GM12865 (cell line): ENCODE measurements around the gene TMEM200C.

Experiments
- DNase-seq: peaks from one replicate; pipeline ENCODE4 v3.0.0; 2010; ENCODE audit warnings: low read depth
- H3K4me3 ChIP-seq: 2 replicates; pipeline ENCODE4 v1.5.1; 2011; ENCODE audit warnings: mild to moderate bottlenecking, low read depth, low read length, control low read depth
- CTCF ChIP-seq: IDR thresholded peaks from 2 replicates; pipeline ENCODE4 v1.5.1; 2011; ENCODE audit warnings: low read length, control low read depth, low read depth, inconsistent platforms; ENCODE audit not compliant: insufficient read depth; ENCODE audit errors: missing control alignments

The TMEM200C gene

GRCh38 chr18:5937121-5937520, 41.8 kb upstream of the TMEM200C start:
- H3K4me3 ChIP-seq = no peak overlapping the region
- TF ChIP-seq CTCF = no peak
- DNase-seq = no peak

- no peak overlapping the region for H3K4me3 ChIP-seq
- no peak for TF ChIP-seq CTCF
- DNase-seq = no peak
Observed at GRCh38 chr18:5930789-5931188, 35.5 kb upstream of the TMEM200C start.

GRCh38 chr18:5918205-5918858, 23.0 kb upstream of the TMEM200C start:
- no peak for TF ChIP-seq CTCF
- no peak for DNase-seq

GRCh38 chr18:5914951-5915350, 19.6 kb upstream of the TMEM200C start:
- no peak overlapping the region for H3K4me3 ChIP-seq
- TF ChIP-seq CTCF = no peak
- DNase-seq = no peak

More at GRCh38 chr18:5918205-5918858, 23.0 kb upstream of the TMEM200C start:
- no peak overlapping the region for H3K4me3 ChIP-seq

GRCh38 chr18:5914016-5914415, 18.7 kb upstream of the TMEM200C start:
- TF ChIP-seq CTCF = no peak
- H3K4me3 ChIP-seq = no peak overlapping the region
- no peak for DNase-seq

- no peak overlapping the region for H3K4me3 ChIP-seq
- no peak for DNase-seq
- TF ChIP-seq CTCF = no peak
Observed at GRCh38 chr18:5912566-5912965, 17.2 kb upstream of the TMEM200C start.

- no peak overlapping the region for H3K4me3 ChIP-seq
- TF ChIP-seq CTCF = no peak
- DNase-seq = no peak
Observed at GRCh38 chr18:5909125-5909524, 13.8 kb upstream of the TMEM200C start.
